Measurements from ENCODE around the gene PFN3.

DNA sequence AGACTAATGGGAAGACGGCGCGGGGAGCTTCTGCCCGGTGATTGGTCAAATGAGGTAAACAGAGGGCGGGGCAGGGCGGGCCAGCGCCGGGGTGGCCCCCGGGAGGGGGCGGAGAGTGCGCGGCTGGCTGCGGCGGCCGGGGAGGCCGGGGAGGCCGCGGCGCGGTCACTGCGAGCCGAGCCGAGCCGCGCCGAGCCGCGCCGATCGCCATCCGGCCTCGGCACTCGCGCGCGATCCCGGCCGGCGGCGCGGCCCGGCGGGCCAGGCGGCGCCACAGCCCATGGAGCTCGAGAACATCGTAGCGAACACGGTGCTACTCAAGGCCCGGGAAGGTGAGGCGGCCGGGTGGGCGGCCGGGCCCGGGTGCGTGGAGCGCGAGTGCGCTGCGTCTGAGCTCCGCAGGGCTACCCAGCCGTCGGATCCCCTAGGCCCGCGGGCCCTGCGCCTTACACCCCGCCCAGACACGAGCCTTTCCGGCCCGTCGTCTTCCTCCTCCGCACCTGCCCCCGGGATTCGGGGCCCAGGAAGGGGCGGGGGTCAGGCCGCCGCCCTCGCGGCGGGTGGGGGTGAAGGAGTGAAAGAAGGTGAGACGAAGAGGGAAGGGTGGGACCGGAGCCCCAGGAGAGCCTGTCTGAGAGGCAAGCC, 26.2 kb upstream of the PFN3 start, which contains the start of gene GRK6:
- TF ChIP-seq, protein P1, sequence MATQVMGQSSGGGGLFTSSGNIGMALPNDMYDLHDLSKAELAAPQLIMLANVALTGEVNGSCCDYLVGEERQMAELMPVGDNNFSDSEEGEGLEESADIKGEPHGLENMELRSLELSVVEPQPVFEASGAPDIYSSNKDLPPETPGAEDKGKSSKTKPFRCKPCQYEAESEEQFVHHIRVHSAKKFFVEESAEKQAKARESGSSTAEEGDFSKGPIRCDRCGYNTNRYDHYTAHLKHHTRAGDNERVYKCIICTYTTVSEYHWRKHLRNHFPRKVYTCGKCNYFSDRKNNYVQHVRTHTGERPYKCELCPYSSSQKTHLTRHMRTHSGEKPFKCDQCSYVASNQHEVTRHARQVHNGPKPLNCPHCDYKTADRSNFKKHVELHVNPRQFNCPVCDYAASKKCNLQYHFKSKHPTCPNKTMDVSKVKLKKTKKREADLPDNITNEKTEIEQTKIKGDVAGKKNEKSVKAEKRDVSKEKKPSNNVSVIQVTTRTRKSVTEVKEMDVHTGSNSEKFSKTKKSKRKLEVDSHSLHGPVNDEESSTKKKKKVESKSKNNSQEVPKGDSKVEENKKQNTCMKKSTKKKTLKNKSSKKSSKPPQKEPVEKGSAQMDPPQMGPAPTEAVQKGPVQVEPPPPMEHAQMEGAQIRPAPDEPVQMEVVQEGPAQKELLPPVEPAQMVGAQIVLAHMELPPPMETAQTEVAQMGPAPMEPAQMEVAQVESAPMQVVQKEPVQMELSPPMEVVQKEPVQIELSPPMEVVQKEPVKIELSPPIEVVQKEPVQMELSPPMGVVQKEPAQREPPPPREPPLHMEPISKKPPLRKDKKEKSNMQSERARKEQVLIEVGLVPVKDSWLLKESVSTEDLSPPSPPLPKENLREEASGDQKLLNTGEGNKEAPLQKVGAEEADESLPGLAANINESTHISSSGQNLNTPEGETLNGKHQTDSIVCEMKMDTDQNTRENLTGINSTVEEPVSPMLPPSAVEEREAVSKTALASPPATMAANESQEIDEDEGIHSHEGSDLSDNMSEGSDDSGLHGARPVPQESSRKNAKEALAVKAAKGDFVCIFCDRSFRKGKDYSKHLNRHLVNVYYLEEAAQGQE (IDR thresholded peaks at IDR 0.05; ENCODE audit: low read depth, low read length), result no peak
- TF ChIP-seq, protein P2, sequence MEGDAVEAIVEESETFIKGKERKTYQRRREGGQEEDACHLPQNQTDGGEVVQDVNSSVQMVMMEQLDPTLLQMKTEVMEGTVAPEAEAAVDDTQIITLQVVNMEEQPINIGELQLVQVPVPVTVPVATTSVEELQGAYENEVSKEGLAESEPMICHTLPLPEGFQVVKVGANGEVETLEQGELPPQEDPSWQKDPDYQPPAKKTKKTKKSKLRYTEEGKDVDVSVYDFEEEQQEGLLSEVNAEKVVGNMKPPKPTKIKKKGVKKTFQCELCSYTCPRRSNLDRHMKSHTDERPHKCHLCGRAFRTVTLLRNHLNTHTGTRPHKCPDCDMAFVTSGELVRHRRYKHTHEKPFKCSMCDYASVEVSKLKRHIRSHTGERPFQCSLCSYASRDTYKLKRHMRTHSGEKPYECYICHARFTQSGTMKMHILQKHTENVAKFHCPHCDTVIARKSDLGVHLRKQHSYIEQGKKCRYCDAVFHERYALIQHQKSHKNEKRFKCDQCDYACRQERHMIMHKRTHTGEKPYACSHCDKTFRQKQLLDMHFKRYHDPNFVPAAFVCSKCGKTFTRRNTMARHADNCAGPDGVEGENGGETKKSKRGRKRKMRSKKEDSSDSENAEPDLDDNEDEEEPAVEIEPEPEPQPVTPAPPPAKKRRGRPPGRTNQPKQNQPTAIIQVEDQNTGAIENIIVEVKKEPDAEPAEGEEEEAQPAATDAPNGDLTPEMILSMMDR (IDR thresholded peaks at IDR 0.05), result no peak
